ENCODE results near the gene ZXDC. TPM values are rescaled to one million over a fixed set of nuclear protein-coding genes. Genes with fewer than 3 reads are reported as not detected.
A peak's percentile ranks its signal among the peaks of the same experiment; 100 is the strongest.

ZXDC gene
- total RNA-seq, 3 donors from 2014 or later, result 37.6 to 42.4 (median 39.0) TPM

- TF ChIP-seq CTCF (IDR thresholded peaks at IDR 0.05), result no peak
- TF ChIP-seq POLR2A (IDR thresholded peaks at IDR 0.05), result no peak
- TF ChIP-seq POLR2AphosphoS5 (IDR thresholded peaks at IDR 0.05), result no peak
- H3K4me3 ChIP-seq, result no peak overlapping the region
- H3K9me3 ChIP-seq, result no peaks in the 10 kb centered on the region
- H3K27me3 ChIP-seq, result no peaks in the 10 kb centered on the region
- no peaks in the 10 kb centered on the region for H3K36me3 ChIP-seq
- intact Hi-C loops (cut with DNase I; ENCODE audit: low total_unique reads), result no loop called here
- no peak overlapping the region for H3K27ac ChIP-seq
- DNase-seq (ENCODE audit: low spot score in 2 of 2), result no peak
- H3K4me1 ChIP-seq, result no peaks in the 10 kb centered on the region
These were observed 38.6 kb downstream of the ZXDC start for GRCh38 chr3:126436826-126437717.

GRCh38 chr3:126435456-126436315 lies 40.0 kb downstream of the ZXDC start:
- peaks cover 7% of the 10 kb centered on the region in 2 donors for H3K9me3 ChIP-seq
- no peak for TF ChIP-seq POLR2A (IDR thresholded peaks at IDR 0.05)
- no peak for TF ChIP-seq CTCF (IDR thresholded peaks at IDR 0.05)
- TF ChIP-seq POLR2AphosphoS5 (IDR thresholded peaks at IDR 0.05), result no peak
- H3K36me3 ChIP-seq, result no peaks in the 10 kb centered on the region
- peak in 1 of 2 donors; percentile 49 for DNase-seq (ENCODE audit: low spot score in 2 of 2)
- intact Hi-C loops (cut with DNase I; ENCODE audit: low total_unique reads), result no loop called here
- no peak overlapping the region for H3K4me3 ChIP-seq
- no peak overlapping the region for H3K27ac ChIP-seq
- no peaks in the 10 kb centered on the region for H3K27me3 ChIP-seq
- H3K4me1 ChIP-seq, result no peaks in the 10 kb centered on the region

GRCh38 chr3:126434931-126435411 lies 40.7 kb downstream of the ZXDC start:
- Histone ChIP-seq H3K36me3 (no peaks in the 10 kb centered on the region), H3K27me3 (no peaks in the 10 kb centered on the region), H3K9me3 (peaks cover 9 to 11% of the 10 kb centered on the region in 2 donors), H3K27ac (no peak overlapping the region), H3K4me1 (no peaks in the 10 kb centered on the region), H3K4me3 (no peak overlapping the region)
- no peak for DNase-seq (ENCODE audit: low spot score in 2 of 2)
- TF ChIP-seq POLR2AphosphoS5 (IDR thresholded peaks at IDR 0.05) (no peak), POLR2A (IDR thresholded peaks at IDR 0.05) (no peak), CTCF (IDR thresholded peaks at IDR 0.05) (no peak)
- intact Hi-C loops (cut with DNase I; ENCODE audit: low total_unique reads), result no loop called here

GRCh38 chr3:126434264-126434590 lies 41.5 kb downstream of the ZXDC start:
- Histone ChIP-seq H3K4me1 (no peaks in the 10 kb centered on the region), H3K27ac (no peak overlapping the region), H3K27me3 (no peaks in the 10 kb centered on the region), H3K36me3 (no peaks in the 10 kb centered on the region), H3K4me3 (no peak overlapping the region), H3K9me3 (peaks cover 9 to 11% of the 10 kb centered on the region in 2 donors)
- no peak for DNase-seq (ENCODE audit: low spot score in 2 of 2)
- TF ChIP-seq POLR2A (IDR thresholded peaks at IDR 0.05) (no peak), CTCF (IDR thresholded peaks at IDR 0.05) (no peak), POLR2AphosphoS5 (IDR thresholded peaks at IDR 0.05) (no peak)
- intact Hi-C loops (cut with DNase I; ENCODE audit: low total_unique reads), result no loop called here
